OCI-LY3 (cell line): ENCODE results near the gene ARMH4.

Experiments
- H2AFZ ChIP-seq: fragments of 200-600, 300-600 bp; shearing (Covaris generic); 2 replicates; pipeline ENCODE4 v1.6.0; 2014; ENCODE audit warnings: antibody characterized with exemption, low read depth, low read length
- H3K27ac ChIP-seq: fragments of 200-600, 300-600 bp; sonication (generic); 2 replicates; pipeline ENCODE4 v1.5.1; 2014; ENCODE audit warnings: mild to moderate bottlenecking, low read length, moderate library complexity, mixed read lengths
- H3K27me3 ChIP-seq: fragments of 200-600, 300-600 bp; sonication (generic); 2 replicates; pipeline ENCODE4 v1.6.1; 2014; ENCODE audit warnings: low read depth, low read length, mixed read lengths
- H3K36me3 ChIP-seq: fragments of 200-600, 300-600 bp; sonication (generic); replicated peaks from 2 replicates; pipeline ENCODE3; 2014; ENCODE audit warnings: low read depth, low read length, mixed read lengths
- H3K4me1 ChIP-seq: fragments of 300-600, 200-600 bp; sonication (generic); 2 replicates; pipeline ENCODE4 v1.6.1; 2014; ENCODE audit warnings: low read length, mixed read lengths
- H3K4me2 ChIP-seq: fragments of 200-600, 300-600 bp; sonication (generic); 2 replicates; pipeline ENCODE4 v1.6.1; 2014; ENCODE audit warnings: low read length, mixed read lengths
- H3K4me3 ChIP-seq: fragments of 300-600, 200-600 bp; sonication (generic); 2 replicates; pipeline ENCODE4 v1.5.1; 2014; ENCODE audit warnings: antibody characterized with exemption, mild to moderate bottlenecking, low read length, moderate library complexity
- H3K79me2 ChIP-seq: fragments of 300-600, 200-600 bp; shearing (Covaris generic); 2 replicates; pipeline ENCODE4 v1.6.1; 2014; ENCODE audit warnings: mild to moderate bottlenecking, low read length, mixed read lengths
- H3K9ac ChIP-seq: fragments of 300-600, 200-600 bp; shearing (Covaris generic); 2 replicates; pipeline ENCODE4 v1.6.0; 2014; ENCODE audit warnings: mild to moderate bottlenecking, low read length, moderate library complexity
- H3K9me3 ChIP-seq: fragments of 200-600, 300-600 bp; shearing (Covaris generic); 2 replicates; pipeline ENCODE4 v1.6.1; 2014; ENCODE audit warnings: low read length, mixed read lengths; ENCODE audit not compliant: insufficient read depth
- H4K20me1 ChIP-seq: fragments of 200-600, 300-600 bp; sonication (generic); 2 replicates; pipeline ENCODE4 v1.6.1; 2016; ENCODE audit warnings: low read length, mixed read lengths; ENCODE audit not compliant: insufficient read depth
- CTCF ChIP-seq: fragments of 200-600, 300-600 bp; sonication (generic); IDR thresholded peaks from 2 replicates; pipeline ENCODE4 v1.5.1; 2014; ENCODE audit warnings: antibody characterized with exemption, low read length, low read depth
- EZH2phosphoT487 ChIP-seq: fragments of 200-600 bp; shearing (Covaris generic); IDR thresholded peaks from 2 replicates; pipeline ENCODE4 v1.6.1; 2018; ENCODE audit warnings: antibody characterized with exemption, mixed run types, low read depth

ARMH4 gene

GRCh38 chr14:58100735-58101368 lies 51.2 kb downstream of the ARMH4 start:
- Histone ChIP-seq H3K4me3 (no peak overlapping the region), H3K27me3 (peaks cover 13% of the 10 kb centered on the region), H3K9me3 (no peaks in the 10 kb centered on the region), H4K20me1 (no peaks in the 10 kb centered on the region), H2AFZ (no peak overlapping the region), H3K36me3 (no peaks in the 10 kb centered on the region), H3K4me2 (no peak overlapping the region), H3K79me2 (no peaks in the 10 kb centered on the region), H3K9ac (no peak overlapping the region), H3K27ac (no peak overlapping the region), H3K4me1 (no peaks in the 10 kb centered on the region)
- no peak for TF ChIP-seq EZH2phosphoT487
- no peak for TF ChIP-seq CTCF

GRCh38 chr14:58099682-58100081 lies 52.3 kb downstream of the ARMH4 start:
- Histone ChIP-seq H4K20me1 (no peaks in the 10 kb centered on the region), H3K79me2 (no peaks in the 10 kb centered on the region), H3K4me3 (no peak overlapping the region), H3K9ac (no peak overlapping the region), H3K4me1 (no peaks in the 10 kb centered on the region), H3K27ac (no peak overlapping the region), H3K27me3 (peaks cover 7% of the 10 kb centered on the region), H3K36me3 (no peaks in the 10 kb centered on the region), H2AFZ (no peak overlapping the region), H3K9me3 (no peaks in the 10 kb centered on the region), H3K4me2 (no peak overlapping the region)
- TF ChIP-seq EZH2phosphoT487 (no peak), CTCF (no peak)

DNA sequence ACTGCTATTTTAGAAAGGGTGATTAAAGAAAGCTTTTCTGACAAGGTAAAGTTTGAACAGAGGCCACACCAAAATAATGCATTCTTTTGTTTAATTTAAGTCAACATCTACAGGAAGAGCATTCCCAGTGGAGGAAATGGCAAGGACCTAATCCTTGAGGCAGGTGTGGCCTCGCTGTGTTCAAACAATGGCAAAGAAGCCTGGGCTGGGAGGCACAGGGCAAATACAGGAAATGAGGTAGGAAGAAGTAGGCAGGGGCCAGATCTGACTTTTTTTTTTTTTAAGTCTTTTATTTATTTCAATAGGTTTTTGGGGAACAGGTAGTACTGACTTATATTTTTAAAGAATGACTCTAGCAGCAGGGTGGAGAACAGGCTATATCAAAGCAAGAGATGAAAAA lies 53.5 kb downstream of the ARMH4 start:
- Histone ChIP-seq H3K9ac (no peak overlapping the region), H3K36me3 (no peaks in the 10 kb centered on the region), H2AFZ (no peak overlapping the region), H3K9me3 (no peaks in the 10 kb centered on the region), H3K79me2 (no peaks in the 10 kb centered on the region), H4K20me1 (no peaks in the 10 kb centered on the region), H3K4me2 (no peak overlapping the region), H3K27ac (no peak overlapping the region), H3K4me1 (no peaks in the 10 kb centered on the region), H3K4me3 (no peak overlapping the region), H3K27me3 (no peaks in the 10 kb centered on the region; the same call in 1 of the 2 replicates)
- no peak for TF ChIP-seq EZH2phosphoT487

DNA sequence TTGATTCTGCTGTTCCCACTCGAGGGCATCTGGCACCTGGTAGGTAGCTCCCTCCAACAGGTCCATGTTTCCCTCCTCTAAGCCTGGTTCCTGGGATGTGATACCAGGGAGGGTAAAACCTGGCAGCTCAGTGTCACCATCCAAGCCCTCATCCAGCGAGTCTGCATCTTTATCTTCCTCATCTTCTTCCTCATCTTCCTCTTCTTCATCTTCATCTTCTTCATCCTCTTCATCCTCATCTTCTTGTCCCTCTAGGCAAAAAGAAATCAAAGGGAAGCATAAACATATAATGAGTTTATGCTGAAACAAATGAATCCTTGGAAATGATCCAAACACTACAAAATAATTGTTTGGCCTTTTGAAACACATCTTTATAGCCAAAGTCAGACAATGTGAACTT lies 55.3 kb downstream of the ARMH4 start:
- Histone ChIP-seq H3K4me3 (no peak overlapping the region), H3K27me3 (no peaks in the 10 kb centered on the region), H3K27ac (no peak overlapping the region), H4K20me1 (no peaks in the 10 kb centered on the region), H3K4me1 (no peaks in the 10 kb centered on the region), H3K9me3 (no peaks in the 10 kb centered on the region), H3K9ac (no peak overlapping the region), H2AFZ (no peak overlapping the region), H3K4me2 (no peak overlapping the region), H3K36me3 (no peaks in the 10 kb centered on the region), H3K79me2 (no peaks in the 10 kb centered on the region)
- TF ChIP-seq EZH2phosphoT487 (no peak), CTCF (no peak)
